HL-60 (cell line): ENCODE data around the gene GLI2.

Source experiments
- CTCF ChIP-seq: IDR thresholded peaks from one replicate; pipeline ENCODE4 v1.5.1; 2011; ENCODE audit warnings: low read length, control low read depth, inconsistent platforms; ENCODE audit not compliant: insufficient read depth
- GABPA ChIP-seq: IDR thresholded peaks from 2 replicates; pipeline ENCODE4 v1.6.1; 2012; ENCODE audit warnings: low read depth
- REST ChIP-seq: IDR thresholded peaks from 2 replicates; pipeline ENCODE4 v1.6.1; 2012; ENCODE audit warnings: low read depth; ENCODE audit not compliant: insufficient replicate concordance

- no peak for TF ChIP-seq CTCF
- no peak for TF ChIP-seq GABPA
- TF ChIP-seq REST, result no peak
Observed at GRCh38 chr2:120747706-120748105, 12.0 kb downstream of the GLI2 start.
